ENCODE results near the gene YY1.
"Not testable (repeated sequence)": the region's sequence is repeated elsewhere in the genome, so short reads cannot be mapped to it uniquely, and the experiment has no call there.

YY1 gene

GRCh38 chr14:100279563-100279962, 40.6 kb downstream of the YY1 start:
- peak overlapping the region; percentile 64 for H3K27ac Mint-ChIP-seq
- H3K27me3 Mint-ChIP-seq = no peaks in the 10 kb centered on the region
- H3K9me3 Mint-ChIP-seq = no peaks in the 10 kb centered on the region
- H3K4me1 Mint-ChIP-seq (ENCODE audit: low read depth) = peaks cover 50% of the 10 kb centered on the region
- H3K36me3 Mint-ChIP-seq (ENCODE audit: low read depth) = peaks cover 73% of the 10 kb centered on the region
- no peak for DNase-seq
- H3K4me3 Mint-ChIP-seq = no peak overlapping the region

- Mint-ChIP-seq H3K4me1 (ENCODE audit: low read depth) (peaks cover 38% of the 10 kb centered on the region), H3K36me3 (ENCODE audit: low read depth) (peaks cover 54% of the 10 kb centered on the region), H3K27me3 (no peaks in the 10 kb centered on the region), H3K27ac (peak overlapping the region; percentile 83), H3K9me3 (no peaks in the 10 kb centered on the region), H3K4me3 (no peak overlapping the region)
- no peak for DNase-seq
Observed at GRCh38 chr14:100281286-100282082, 42.5 kb downstream of the YY1 start.

- Mint-ChIP-seq H3K36me3 (ENCODE audit: low read depth) (peaks cover 48% of the 10 kb centered on the region), H3K27ac (peak overlapping the region; percentile 83), H3K4me3 (no peak overlapping the region), H3K27me3 (no peaks in the 10 kb centered on the region), H3K4me1 (ENCODE audit: low read depth) (peaks cover 36% of the 10 kb centered on the region), H3K9me3 (no peaks in the 10 kb centered on the region)
- DNase-seq = no peak
Observed at GRCh38 chr14:100282083-100282350, 43.1 kb downstream of the YY1 start.

- H3K36me3 Mint-ChIP-seq (ENCODE audit: low read depth) = peaks cover 39% of the 10 kb centered on the region
- no peaks in the 10 kb centered on the region for H3K9me3 Mint-ChIP-seq
- peaks cover 29% of the 10 kb centered on the region for H3K4me1 Mint-ChIP-seq (ENCODE audit: low read depth)
- H3K4me3 Mint-ChIP-seq = no peak overlapping the region
- H3K27ac Mint-ChIP-seq = peak overlapping the region; percentile 74
- no peaks in the 10 kb centered on the region for H3K27me3 Mint-ChIP-seq
- no peak for DNase-seq
Observed at GRCh38 chr14:100282766-100283419, 43.9 kb downstream of the YY1 start.

- Mint-ChIP-seq H3K4me1 (ENCODE audit: low read depth) (peaks cover 25% of the 10 kb centered on the region), H3K27ac (peak overlapping the region; percentile 74), H3K36me3 (ENCODE audit: low read depth) (peaks cover 34% of the 10 kb centered on the region)
- not testable (repeated sequence) for H3K9me3 Mint-ChIP-seq, DNase-seq, H3K27me3 Mint-ChIP-seq, H3K4me3 Mint-ChIP-seq
Observed at GRCh38 chr14:100283436-100283835, 44.5 kb downstream of the YY1 start.

GRCh38 chr14:100283984-100284881, 45.3 kb downstream of the YY1 start:
- H3K36me3 Mint-ChIP-seq (ENCODE audit: low read depth) = peaks cover 30% of the 10 kb centered on the region
- peak overlapping the region; percentile 81 for H3K27ac Mint-ChIP-seq

GRCh38 chr14:100285021-100285912, 46.3 kb downstream of the YY1 start:
- H3K4me3 Mint-ChIP-seq = peak overlapping the region; percentile 73
- no peaks in the 10 kb centered on the region for H3K9me3 Mint-ChIP-seq
- peaks cover 22% of the 10 kb centered on the region for H3K36me3 Mint-ChIP-seq (ENCODE audit: low read depth)
- H3K27ac Mint-ChIP-seq = peak overlapping the region; percentile 90
- peak; percentile 88 for DNase-seq
- H3K4me1 Mint-ChIP-seq (ENCODE audit: low read depth) = peaks cover 16% of the 10 kb centered on the region
- no peaks in the 10 kb centered on the region for H3K27me3 Mint-ChIP-seq

More at GRCh38 chr14:100283984-100284881, 45.3 kb downstream of the YY1 start:
- H3K4me3 Mint-ChIP-seq = peak overlapping the region; percentile 65
- no peaks in the 10 kb centered on the region for H3K27me3 Mint-ChIP-seq
- no peak for DNase-seq
- peaks cover 18% of the 10 kb centered on the region for H3K4me1 Mint-ChIP-seq (ENCODE audit: low read depth)
- no peaks in the 10 kb centered on the region for H3K9me3 Mint-ChIP-seq

GRCh38 chr14:100285913-100286400, 47.0 kb downstream of the YY1 start:
- Mint-ChIP-seq H3K27ac (peak overlapping the region; percentile 90), H3K9me3 (no peaks in the 10 kb centered on the region), H3K36me3 (ENCODE audit: low read depth) (peaks cover 20% of the 10 kb centered on the region), H3K4me3 (peak overlapping the region; percentile 73), H3K4me1 (ENCODE audit: low read depth) (peaks cover 12% of the 10 kb centered on the region), H3K27me3 (no peaks in the 10 kb centered on the region)
- no peak for DNase-seq

GRCh38 chr14:100286484-100287191, 47.7 kb downstream of the YY1 start:
- no peak for DNase-seq
- H3K4me1 Mint-ChIP-seq (ENCODE audit: low read depth) = peaks cover 12% of the 10 kb centered on the region
- H3K27me3 Mint-ChIP-seq = no peaks in the 10 kb centered on the region
- no peak overlapping the region for H3K4me3 Mint-ChIP-seq
- peak overlapping the region; percentile 90 for H3K27ac Mint-ChIP-seq
- no peaks in the 10 kb centered on the region for H3K9me3 Mint-ChIP-seq
- peaks cover 21% of the 10 kb centered on the region for H3K36me3 Mint-ChIP-seq (ENCODE audit: low read depth)

GRCh38 chr14:100287202-100287997, 48.5 kb downstream of the YY1 start:
- Mint-ChIP-seq H3K9me3 (no peaks in the 10 kb centered on the region), H3K27me3 (no peaks in the 10 kb centered on the region), H3K4me1 (ENCODE audit: low read depth) (peaks cover 12% of the 10 kb centered on the region), H3K4me3 (no peak overlapping the region), H3K27ac (peak overlapping the region; percentile 57), H3K36me3 (ENCODE audit: low read depth) (peaks cover 18% of the 10 kb centered on the region)
- no peak for DNase-seq

GRCh38 chr14:100287998-100288295, 49.0 kb downstream of the YY1 start:
- H3K27me3 Mint-ChIP-seq, H3K9me3 Mint-ChIP-seq, DNase-seq, H3K4me3 Mint-ChIP-seq: not testable (repeated sequence)
- H3K36me3 Mint-ChIP-seq (ENCODE audit: low read depth) = peaks cover 14% of the 10 kb centered on the region
- peak overlapping the region; percentile 57 for H3K27ac Mint-ChIP-seq
- H3K4me1 Mint-ChIP-seq (ENCODE audit: low read depth) = peaks cover 12% of the 10 kb centered on the region

- DNase-seq = peak; percentile 14
- Mint-ChIP-seq H3K27me3 (no peaks in the 10 kb centered on the region), H3K4me1 (ENCODE audit: low read depth) (peaks cover 12% of the 10 kb centered on the region), H3K27ac (peak overlapping the region; percentile 61), H3K9me3 (no peaks in the 10 kb centered on the region), H3K4me3 (no peak overlapping the region), H3K36me3 (ENCODE audit: low read depth) (peaks cover 15% of the 10 kb centered on the region)
Observed at GRCh38 chr14:100288382-100289185, 49.6 kb downstream of the YY1 start.
